ENCODE measurements around the gene ZNF556. TPM values are rescaled to one million over a fixed set of nuclear protein-coding genes. Genes with fewer than 3 reads are reported as not detected.
"Not testable (repeated sequence)": the region's sequence is repeated elsewhere in the genome, so short reads cannot be mapped to it uniquely, and the experiment has no call there.

ZNF556 gene
- polyA plus RNA-seq, 4 donors: 0.43 to 1.1 (median 0.74) TPM

GRCh38 chr19:2902590-2903218, 35.6 kb downstream of the ZNF556 start:
- no peak for DNase-seq (ENCODE audit: low read depth in 4 of 4, low spot score in 2 of 4)

- not testable (repeated sequence) for DNase-seq (ENCODE audit: low read depth in 4 of 4, low spot score in 2 of 4)
Observed at GRCh38 chr19:2903326-2903725, 36.2 kb downstream of the ZNF556 start.

- DNase-seq (ENCODE audit: low read depth in 4 of 4, low spot score in 2 of 4): no peak
Observed at GRCh38 chr19:2905918-2906519, 38.9 kb downstream of the ZNF556 start.

GRCh38 chr19:2906631-2907195, 39.6 kb downstream of the ZNF556 start:
- DNase-seq (ENCODE audit: low read depth in 4 of 4, low spot score in 2 of 4): no peak

- no peak for DNase-seq (ENCODE audit: low read depth in 4 of 4, low spot score in 2 of 4)
Observed at GRCh38 chr19:2912306-2912705, 45.2 kb downstream of the ZNF556 start.

GRCh38 chr19:2917275-2918184, 50.4 kb downstream of the ZNF556 start:
- DNase-seq (ENCODE audit: low read depth in 4 of 4, low spot score in 2 of 4): no peak

GRCh38 chr19:2922987-2923386, 55.9 kb downstream of the ZNF556 start:
- no peak for DNase-seq (ENCODE audit: low read depth in 4 of 4, low spot score in 2 of 4)

- DNase-seq (ENCODE audit: low read depth in 4 of 4, low spot score in 2 of 4): no peak
Observed at GRCh38 chr19:2923510-2923909, 56.4 kb downstream of the ZNF556 start.

- DNase-seq (ENCODE audit: low read depth in 4 of 4, low spot score in 2 of 4): no peak
Observed at GRCh38 chr19:2926341-2927031, 59.4 kb downstream of the ZNF556 start.

GRCh38 chr19:2927032-2927430, 59.9 kb downstream of the ZNF556 start:
- DNase-seq (ENCODE audit: low read depth in 4 of 4, low spot score in 2 of 4): no peak

Other genes with a start within 250 kb of the ZNF556 start
- gene GNG7, start 164.6 kb upstream of the ZNF556 start, polyA plus RNA-seq (ENCODE audit: insufficient read length in 4 of 4): 1 to 10 TPM; 5.2 to 7.7 (median 7.0) TPM
- gene DIRAS1, start 146.0 kb upstream of the ZNF556 start, polyA plus RNA-seq (ENCODE audit: insufficient read length in 4 of 4): 1 to 10 TPM; 2.5 to 5.0 (median 3.4) TPM
- 10 to 100 TPM; 25.4 to 39.0 (median 29.7) TPM for gene SLC39A3, start 127.3 kb upstream of the ZNF556 start, polyA plus RNA-seq (ENCODE audit: insufficient read length in 4 of 4)
- 10 to 100 TPM; 45.4 to 74.1 (median 64.4) TPM for gene SGTA, start 84.1 kb upstream of the ZNF556 start, polyA plus RNA-seq (ENCODE audit: insufficient read length in 4 of 4)
- 10 to 100 TPM; 39.5 to 66.8 (median 53.9) TPM for gene THOP1, start 81.8 kb upstream of the ZNF556 start, polyA plus RNA-seq (ENCODE audit: insufficient read length in 4 of 4)
- gene ZNF554, start 47.5 kb upstream of the ZNF556 start, polyA plus RNA-seq (ENCODE audit: insufficient read length in 4 of 4): 10 to 100 TPM in 2 of 4 donors, 1 to 10 TPM in 2; 8.1 to 11.1 (median 9.4) TPM
- gene ZNF555, start 25.9 kb upstream of the ZNF556 start, polyA plus RNA-seq (ENCODE audit: insufficient read length in 4 of 4): 10 to 100 TPM; 11.0 to 14.3 (median 12.0) TPM
- 1 to 10 TPM; 5.9 to 9.4 (median 7.1) TPM for gene ZNF57, start 33.6 kb downstream of the ZNF556 start, polyA plus RNA-seq (ENCODE audit: insufficient read length in 4 of 4)
- gene ZNF77, start 77.6 kb downstream of the ZNF556 start, polyA plus RNA-seq (ENCODE audit: insufficient read length in 4 of 4): 1 to 10 TPM; 7.2 to 8.5 (median 7.8) TPM
- 10 to 100 TPM in 3 of 4 donors, 1 to 10 TPM in 1; 6.4 to 11.4 (median 10.5) TPM for gene TLE6, start 110.2 kb downstream of the ZNF556 start, polyA plus RNA-seq (ENCODE audit: insufficient read length in 4 of 4)
- 10 to 100 TPM; 28.8 to 52.5 (median 44.5) TPM for gene TLE2, start 161.9 kb downstream of the ZNF556 start, polyA plus RNA-seq (ENCODE audit: insufficient read length in 4 of 4)
- 100 to 1,000 TPM; 414 to 627 (median 476) TPM for gene TLE5, start 195.2 kb downstream of the ZNF556 start, polyA plus RNA-seq (ENCODE audit: insufficient read length in 4 of 4)
- 10 to 100 TPM; 56.5 to 66.8 (median 62.4) TPM for gene GNA11, start 227.0 kb downstream of the ZNF556 start, polyA plus RNA-seq (ENCODE audit: insufficient read length in 4 of 4)

All from left renal cortex interstitium (tissue), 4 donors.